Fibroblast of peridontal ligament (primary cell): Measurements from ENCODE around the gene HLTF.
A peak's percentile ranks its signal among the peaks of the same experiment; 100 is the strongest.

Source experiments
- DNase-seq: peaks from one replicate; pipeline ENCODE4 v3.0.0-alpha.2; 2010; ENCODE audit errors: extremely low read depth

Gene HLTF

DNA sequence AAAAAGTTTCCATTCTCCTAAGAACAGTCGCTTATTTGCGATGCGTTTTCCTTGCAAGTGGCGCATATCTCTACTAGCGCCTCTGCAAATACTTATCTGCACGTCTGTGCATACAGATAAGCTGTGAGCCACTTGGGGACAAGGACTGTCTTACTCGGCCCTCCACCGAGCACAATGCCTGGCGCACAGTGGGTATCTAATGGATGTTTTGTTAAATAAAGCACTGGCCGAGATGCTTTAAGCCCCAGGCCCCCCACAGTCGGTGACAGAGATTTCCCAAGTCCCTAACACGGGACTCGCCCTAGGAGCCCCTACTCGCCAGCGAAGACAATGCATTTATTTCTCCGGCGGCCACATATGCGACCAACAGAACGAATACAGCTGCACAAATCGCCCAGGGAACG lies 503 bp downstream of the HLTF start:
- peak; percentile 44 for DNase-seq

GRCh38 chr3:149081772-149082171 lies 4.6 kb downstream of the HLTF start:
- DNase-seq: no peak

GRCh38 chr3:149080699-149081091 lies 5.6 kb downstream of the HLTF start:
- peak; percentile 64 for DNase-seq

- DNase-seq: peak; percentile 43
These were observed 6.2 kb downstream of the HLTF start for GRCh38 chr3:149080011-149080698.

- DNase-seq: peak; percentile 70
These were observed 8.7 kb downstream of the HLTF start for GRCh38 chr3:149077628-149078027.

DNA sequence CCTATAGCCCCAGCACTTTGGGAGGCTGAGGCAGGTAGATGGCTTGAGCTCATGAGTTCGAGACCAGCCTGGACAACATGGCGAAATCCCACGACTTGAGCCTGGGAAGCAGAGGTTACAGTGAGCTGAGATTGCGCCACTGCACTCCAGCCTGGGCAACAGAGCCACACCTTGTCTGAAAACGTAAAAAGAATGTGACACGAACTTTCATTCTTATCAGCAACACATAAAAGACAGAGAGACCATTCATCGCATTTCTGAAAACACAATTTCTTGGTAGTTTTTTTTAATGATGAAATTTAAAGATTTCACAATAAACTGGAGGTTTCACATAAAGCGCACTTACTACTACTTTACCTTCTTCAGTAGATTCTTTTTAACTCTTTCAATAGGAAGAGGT lies 18.4 kb downstream of the HLTF start:
- DNase-seq: no peak

DNA sequence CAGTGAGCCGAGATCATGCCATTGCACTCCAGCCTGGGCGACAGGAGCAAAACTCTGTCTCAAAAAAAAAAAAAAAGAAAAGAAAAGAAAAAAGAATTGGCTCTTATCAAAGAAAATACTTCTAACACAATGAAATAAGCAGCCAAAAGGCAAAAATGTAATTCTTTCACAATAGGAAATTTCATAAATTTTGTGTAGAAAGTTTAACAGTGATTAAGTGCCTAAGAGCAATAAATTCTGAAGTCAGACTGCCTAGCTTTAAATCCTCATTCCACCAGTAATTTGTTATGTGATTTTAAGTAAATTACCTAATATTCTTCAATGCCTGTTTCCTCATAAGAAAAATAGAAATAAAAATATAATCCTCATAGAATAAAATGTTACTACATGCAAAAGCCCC lies 24.6 kb downstream of the HLTF start:
- no peak for DNase-seq

DNA sequence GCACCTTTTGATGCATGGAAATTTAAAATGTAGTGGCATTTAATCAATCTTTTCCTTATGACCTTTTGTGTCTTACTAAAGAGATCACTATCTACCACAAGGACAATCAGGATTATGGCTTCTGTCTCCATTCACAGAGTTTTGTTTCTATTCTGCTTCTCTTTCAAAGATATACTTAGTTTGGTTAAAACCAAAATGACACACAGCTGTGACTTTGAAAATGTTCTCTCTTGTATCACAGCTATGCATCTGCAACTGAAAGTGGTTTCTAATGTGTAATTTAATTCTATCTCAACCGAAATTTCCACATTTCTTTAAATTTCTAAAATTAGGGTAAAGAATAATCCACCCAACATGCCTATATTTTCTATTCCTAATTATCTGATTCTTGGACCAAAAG lies 27.7 kb downstream of the HLTF start:
- DNase-seq: no peak

- no peak for DNase-seq
These were observed 28.1 kb downstream of the HLTF start for GRCh38 chr3:149058198-149058597.

GRCh38 chr3:149055575-149055974 lies 30.8 kb downstream of the HLTF start:
- DNase-seq: no peak

GRCh38 chr3:149044339-149045083 lies 41.8 kb downstream of the HLTF start:
- no peak for DNase-seq

GRCh38 chr3:149042789-149043386 lies 43.4 kb downstream of the HLTF start:
- DNase-seq: peak; percentile 77

DNA sequence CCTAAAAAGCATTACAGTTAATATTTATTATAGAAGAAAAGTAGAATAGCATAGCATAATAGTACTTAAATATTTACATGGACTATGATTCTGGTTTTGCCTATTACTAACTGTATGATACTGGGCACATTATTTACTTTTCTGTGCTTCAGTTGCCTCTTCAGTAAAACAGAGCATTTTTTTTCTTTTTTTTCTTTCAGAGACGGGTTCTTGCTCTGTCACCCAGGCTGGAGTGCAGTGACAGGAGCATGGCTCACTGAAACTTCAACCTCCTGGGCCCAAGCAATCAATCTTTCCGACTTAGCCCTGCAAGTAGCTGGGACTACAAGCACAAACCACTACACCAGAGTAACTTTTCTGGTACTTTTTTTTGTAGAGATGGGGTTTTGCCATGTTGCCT lies 48.0 kb downstream of the HLTF start:
- DNase-seq: no peak

GRCh38 chr3:149037684-149038083 lies 48.6 kb downstream of the HLTF start:
- DNase-seq: no peak

GRCh38 chr3:149031096-149031495 lies 55.2 kb downstream of the HLTF start:
- no peak for DNase-seq

DNA sequence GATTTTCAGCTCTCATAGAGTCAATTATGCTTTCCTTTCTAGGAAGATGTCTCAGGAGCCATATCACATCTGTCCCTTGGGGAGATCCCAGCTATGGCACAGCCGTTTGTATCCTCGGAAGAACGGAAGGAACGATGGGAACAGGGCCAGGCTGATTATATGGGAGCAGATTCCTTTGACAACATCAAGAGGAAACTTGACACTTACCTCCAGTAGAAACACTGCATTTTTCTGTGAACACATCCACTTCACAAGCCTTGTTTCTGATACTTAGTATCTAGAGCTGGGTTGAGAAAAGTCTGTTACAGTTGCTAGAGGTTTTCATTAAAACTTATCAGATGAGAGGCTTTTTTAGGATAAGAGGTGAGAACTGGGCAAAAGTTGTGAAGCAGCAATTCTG lies 59.6 kb downstream of the HLTF start:
- peak; percentile 29 for DNase-seq

DNA sequence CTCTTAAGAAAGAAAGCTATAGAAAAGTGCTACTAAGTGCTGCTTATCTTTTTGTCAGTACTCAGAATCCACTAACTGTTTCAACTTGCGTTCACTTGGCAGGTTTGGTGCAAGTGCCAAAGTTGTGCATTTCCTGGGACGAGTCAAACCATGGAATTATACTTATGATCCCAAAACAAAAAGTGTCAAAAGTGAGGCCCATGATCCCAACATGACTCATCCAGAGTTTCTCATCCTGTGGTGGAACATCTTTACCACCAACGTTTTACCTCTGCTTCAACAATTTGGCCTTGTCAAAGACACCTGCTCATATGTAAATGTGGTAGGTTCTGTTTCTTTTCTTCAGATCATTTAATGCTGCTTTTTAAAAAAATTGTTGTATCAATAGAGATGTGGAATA lies 62.4 kb downstream of the HLTF start:
- DNase-seq: no peak

- DNase-seq: no peak
These were observed 64.5 kb downstream of the HLTF start for GRCh38 chr3:149021830-149022229.

DNA sequence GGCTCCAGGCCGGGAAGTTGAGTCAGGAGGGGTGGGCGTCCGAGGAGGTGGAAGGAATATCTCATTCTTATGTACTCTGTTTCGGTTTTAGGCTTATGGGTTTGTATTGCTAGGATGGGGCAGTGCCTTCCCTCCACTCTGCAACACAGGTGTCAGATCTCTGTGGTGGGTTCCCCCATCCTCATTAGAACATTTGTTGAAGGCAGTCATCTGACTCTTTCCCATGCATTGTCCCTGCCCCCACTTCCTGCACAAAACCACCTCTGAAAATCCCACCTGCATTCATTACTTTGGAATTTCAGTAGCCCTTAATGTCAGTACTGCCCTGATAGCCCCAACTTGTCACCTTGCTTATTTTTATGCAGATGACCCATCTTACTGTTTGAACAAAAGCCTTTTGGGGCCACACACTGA lies 65.5 kb downstream of the HLTF start:
- DNase-seq: no peak

DNA sequence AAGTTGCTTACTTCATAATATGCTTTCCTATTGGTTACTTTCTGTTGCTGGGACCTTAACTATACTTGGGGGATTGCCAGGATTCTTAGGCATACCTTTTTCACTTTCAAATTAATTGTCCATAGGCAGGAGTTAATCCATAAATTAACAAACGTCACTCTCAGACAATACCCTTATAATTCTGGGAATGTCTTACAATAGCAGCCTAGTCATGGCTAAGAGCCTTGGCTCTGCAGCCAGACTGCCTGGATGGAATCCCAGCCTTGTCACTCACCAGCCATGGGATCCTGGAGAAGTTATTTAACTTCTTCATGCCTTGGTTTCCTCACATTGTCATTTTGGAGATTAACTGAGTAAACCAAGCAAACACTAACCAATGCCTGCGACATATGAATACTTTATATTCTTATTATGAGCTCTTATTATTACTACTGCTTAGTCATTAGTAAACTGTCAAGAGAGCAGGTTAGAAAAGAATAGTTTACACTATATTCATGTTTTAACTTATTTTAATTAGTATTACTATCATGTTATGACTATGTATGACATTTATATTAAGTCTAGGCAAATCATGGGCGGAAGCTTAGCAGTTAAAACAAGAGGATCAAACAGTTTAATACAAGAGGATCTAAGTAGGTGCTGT lies 66.0 kb downstream of the HLTF start:
- DNase-seq: peak; percentile 27

DNA sequence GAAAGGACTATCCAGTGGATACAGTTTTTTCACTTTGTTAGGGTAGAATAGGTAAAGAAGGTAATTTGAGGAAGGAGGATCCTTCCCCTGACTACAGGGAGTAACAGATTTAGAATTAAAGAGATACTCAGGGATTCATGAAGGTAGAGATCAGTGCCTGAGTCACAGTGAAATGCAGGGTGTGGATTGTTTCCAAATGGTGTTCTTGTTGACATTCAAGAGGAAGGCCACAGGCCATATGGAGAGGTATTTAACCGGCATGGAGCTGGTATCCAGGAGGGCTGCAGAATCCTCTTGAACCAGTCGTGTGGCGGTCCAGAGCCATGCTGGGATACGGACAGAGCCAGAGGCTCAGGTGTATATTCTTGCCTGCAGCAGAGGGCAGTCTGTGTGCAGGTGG lies 66.8 kb downstream of the HLTF start:
- DNase-seq: no peak

GRCh38 chr3:149018247-149018646 lies 68.1 kb downstream of the HLTF start:
- peak; percentile 51 for DNase-seq
